K562 (cell line): Measurements from ENCODE around the gene SLC5A2. TPM values are rescaled to one million over a fixed set of nuclear protein-coding genes. Genes with fewer than 3 reads are reported as not detected.

Experiments used
- CBFB ChIP-seq: sonication (generic); formaldehyde crosslinking; IDR thresholded peaks from 2 replicates; pipeline ENCODE4 v1.4.0; 2020; ENCODE audit warnings: mild to moderate bottlenecking, missing genetic modification reagents
- CREB3L1 ChIP-seq: fragments of 450-650 bp; IDR thresholded peaks from 2 replicates; pipeline ENCODE4 v1.6.1; 2014; ENCODE audit warnings: low read depth, mild to moderate bottlenecking, moderate library complexity, borderline replicate concordance
- ESRRA ChIP-seq: fragments of 450-650 bp; IDR thresholded peaks from 2 replicates; pipeline ENCODE4 v1.6.1; 2014; ENCODE audit warnings: low read depth, mild to moderate bottlenecking, moderate library complexity, borderline replicate concordance
- FOXP4 ChIP-seq: sonication (generic); formaldehyde crosslinking; IDR thresholded peaks from 2 replicates; pipeline ENCODE4 v1.8.0; 2022; ENCODE audit warnings: mild to moderate bottlenecking, missing genetic modification reagents, borderline replicate concordance
- JUNB ChIP-seq: fragments of 450-650 bp; formaldehyde crosslinking; conservative IDR thresholded peaks from 2 replicates; pipeline ENCODE4 v1.4.0; 2020; ENCODE audit warnings: mild to moderate bottlenecking
- KHSRP ChIP-seq: fragments of 450-650 bp; IDR thresholded peaks from 2 replicates; pipeline ENCODE4 v1.6.1; 2017
- OTX1 ChIP-seq: fragments of 450-650 bp; formaldehyde crosslinking; IDR thresholded peaks from 2 replicates; pipeline ENCODE4 v1.4.0; 2022; ENCODE audit warnings: mild to moderate bottlenecking
- PYGO2 ChIP-seq: fragments of 450-650 bp; IDR thresholded peaks from 2 replicates; pipeline ENCODE4 v1.6.1; 2016; ENCODE audit warnings: mild to moderate bottlenecking, missing genetic modification characterization, moderate library complexity, missing compliant biosample characterization
- SREBF1 ChIP-seq: fragments of 150-350 bp; IDR thresholded peaks from 2 replicates; pipeline ENCODE4 v1.6.1; 2014; ENCODE audit warnings: antibody characterized with exemption, low read depth, low read length, borderline replicate concordance
- TOE1 ChIP-seq, 2 experiments: fragments of 450-650 bp in 1 of 2; sonication (generic) in 1 of 2; formaldehyde crosslinking in 1 of 2; IDR thresholded peaks; 2 replicates each; pipeline versions ENCODE4 v1.7.1 to v1.8.0; 2016 to 2022; ENCODE audit warnings: borderline replicate concordance in 2 of 2, mild to moderate bottlenecking in 2 of 2, antibody characterized with exemption in 1 of 2, inconsistent platforms in 1 of 2, low read depth in 1 of 2, missing genetic modification reagents in 1 of 2, moderate library complexity in 1 of 2
- TSC22D4 ChIP-seq: fragments of 450-650 bp; IDR thresholded peaks from 2 replicates; pipeline ENCODE4 v1.6.1; 2016; ENCODE audit warnings: missing genetic modification characterization, missing biosample characterization, control low read depth
- ZNF197 ChIP-seq: fragments of 200-800 bp; sonication (Bioruptor generic); IDR thresholded peaks from 2 replicates; pipeline ENCODE4 v1.6.1; 2016; ENCODE audit warnings: low read depth, missing genetic modification characterization, missing compliant biosample characterization
- ZNF280A ChIP-seq: fragments of 450-650 bp; IDR thresholded peaks from 2 replicates; pipeline ENCODE4 v1.6.1; 2018; ENCODE audit warnings: mild to moderate bottlenecking, low read depth; ENCODE audit not compliant: partially characterized antibody
- polyA plus RNA-seq, 8 experiments: library from polyadenylated mRNA; depleted of rRNA in 4 of 8; stranded (reverse) in 5 of 8; unstranded in 3 of 8; fragments of >200 nt; fragmentation: Nextera tagmentation in 2 of 8; fragmentation: Illumina TruSeq in 1 of 8; extraction: Ambion mirVana in 2 of 8; extraction: Trizol in 1 of 8; gene quantifications; 2 replicates each; pipeline versions ENCODE4 v1.2.1 to v1.2.3, GENCODE V29; 2011 to 2014; ENCODE audit warnings: inconsistent platforms in 1 of 8, missing spikeins in 1 of 8
- total RNA-seq, 7 experiments: library from RNA; depleted of rRNA in 6 of 7; stranded (reverse); fragments of >200 nt in 6 of 7; fragmentation: Illumina TruSeq in 2 of 7; extraction: Trizol in 2 of 7; gene quantifications; 2 replicates each; pipeline versions ENCODE4 v1.2.1 to v1.2.3, GENCODE V29; 2011 to 2021; ENCODE audit warnings: low replicate concordance in 1 of 7
- TF ChIP-seq, protein P1 (sequence below), 3 experiments: fragments of 200-800 bp in 1 of 3; fragments of 250-450 bp in 1 of 3; fragments of 450-650 bp in 1 of 3; sonication (Bioruptor Pico) in 1 of 3; sonication (Bioruptor generic) in 1 of 3; formaldehyde crosslinking in 1 of 3; IDR thresholded peaks; 2 replicates each; pipeline versions ENCODE4 v1.6.1 to v1.8.0; 2016 to 2022; ENCODE audit warnings: mild to moderate bottlenecking in 2 of 3, missing genetic modification characterization in 2 of 3, missing compliant biosample characterization in 1 of 3, moderate library complexity in 1 of 3

The SLC5A2 gene
- total and polyA plus RNA-seq, 9 of the 15 experiments (the other 6 are each of a cell fraction or from before 2014, with no cell fraction given) = 0.07 to 2.7 (median 2.2) TPM; not detected in 6

DNA sequence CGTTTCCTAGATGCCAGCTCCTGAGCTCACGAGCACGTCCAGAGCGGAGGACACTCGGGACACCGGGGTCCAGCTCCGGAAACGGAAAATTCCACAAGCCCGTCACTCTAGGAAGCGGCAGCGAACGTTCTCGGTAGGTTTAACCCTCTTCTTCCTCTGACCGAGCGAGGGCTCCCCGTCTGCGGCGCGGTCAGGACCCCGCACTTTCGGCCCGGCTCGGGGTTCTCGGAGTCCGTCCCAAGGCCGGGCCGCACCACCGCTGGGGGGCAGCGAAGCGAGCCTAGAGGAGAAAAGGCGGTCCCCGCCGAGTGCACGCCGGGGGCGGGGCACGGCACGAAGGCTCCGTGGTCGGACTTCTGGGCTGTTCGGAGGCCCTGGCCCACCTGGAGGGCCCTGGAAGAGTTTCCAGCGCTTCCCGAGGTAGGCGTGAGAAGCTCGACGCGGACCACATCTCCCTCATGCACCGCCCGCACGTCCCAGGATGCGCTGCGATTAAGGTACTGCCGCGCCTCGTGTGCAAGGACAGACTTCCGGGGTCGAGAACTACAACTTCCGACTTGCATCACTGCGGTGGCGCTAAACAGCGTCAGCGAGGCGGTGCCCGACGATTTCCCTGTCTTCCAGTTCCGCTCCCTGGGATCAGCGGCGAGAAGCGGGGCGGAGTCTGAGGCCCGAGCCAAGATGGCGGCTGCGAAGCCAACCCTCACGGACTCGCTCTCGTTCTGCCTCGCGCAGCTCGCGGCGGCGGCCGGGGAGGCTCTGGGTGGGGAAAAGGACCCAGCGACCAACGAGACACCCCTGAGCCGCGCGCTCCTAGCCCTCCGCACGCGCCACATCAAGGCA is 23.9 kb upstream of the SLC5A2 start, which contains the start of gene ARMC5 (continued):
- TF ChIP-seq ZNF280A = no peak
- no peak for TF ChIP-seq SREBF1
- TF ChIP-seq TSC22D4 = no peak
- TF ChIP-seq ESRRA = peak; percentile 55; the same call in 1 of the 2 replicates
- TF ChIP-seq, protein P1, sequence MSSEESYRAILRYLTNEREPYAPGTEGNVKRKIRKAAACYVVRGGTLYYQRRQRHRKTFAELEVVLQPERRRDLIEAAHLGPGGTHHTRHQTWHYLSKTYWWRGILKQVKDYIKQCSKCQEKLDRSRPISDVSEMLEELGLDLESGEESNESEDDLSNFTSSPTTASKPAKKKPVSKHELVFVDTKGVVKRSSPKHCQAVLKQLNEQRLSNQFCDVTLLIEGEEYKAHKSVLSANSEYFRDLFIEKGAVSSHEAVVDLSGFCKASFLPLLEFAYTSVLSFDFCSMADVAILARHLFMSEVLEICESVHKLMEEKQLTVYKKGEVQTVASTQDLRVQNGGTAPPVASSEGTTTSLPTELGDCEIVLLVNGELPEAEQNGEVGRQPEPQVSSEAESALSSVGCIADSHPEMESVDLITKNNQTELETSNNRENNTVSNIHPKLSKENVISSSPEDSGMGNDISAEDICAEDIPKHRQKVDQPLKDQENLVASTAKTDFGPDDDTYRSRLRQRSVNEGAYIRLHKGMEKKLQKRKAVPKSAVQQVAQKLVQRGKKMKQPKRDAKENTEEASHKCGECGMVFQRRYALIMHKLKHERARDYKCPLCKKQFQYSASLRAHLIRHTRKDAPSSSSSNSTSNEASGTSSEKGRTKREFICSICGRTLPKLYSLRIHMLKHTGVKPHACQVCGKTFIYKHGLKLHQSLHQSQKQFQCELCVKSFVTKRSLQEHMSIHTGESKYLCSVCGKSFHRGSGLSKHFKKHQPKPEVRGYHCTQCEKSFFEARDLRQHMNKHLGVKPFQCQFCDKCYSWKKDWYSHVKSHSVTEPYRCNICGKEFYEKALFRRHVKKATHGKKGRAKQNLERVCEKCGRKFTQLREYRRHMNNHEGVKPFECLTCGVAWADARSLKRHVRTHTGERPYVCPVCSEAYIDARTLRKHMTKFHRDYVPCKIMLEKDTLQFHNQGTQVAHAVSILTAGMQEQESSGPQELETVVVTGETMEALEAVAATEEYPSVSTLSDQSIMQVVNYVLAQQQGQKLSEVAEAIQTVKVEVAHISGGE (CRISPR knock-in tag; IDR thresholded peaks at IDR 0.05) = peak in 1 of 3 experiments; percentile 83; a peak in 2 of 6 replicates
- TF ChIP-seq ZNF197 (CRISPR knock-in tag) = no peak
- no peak for TF ChIP-seq FOXP4 (CRISPR knock-in tag)
- TF ChIP-seq CBFB (CRISPR knock-in tag) = 0 out of 2 replicates have a peak, but pooled peaks have one; percentile 85
- no peak for TF ChIP-seq PYGO2 (tag)
- TF ChIP-seq KHSRP = no peak
- TF ChIP-seq TOE1 (IDR thresholded peaks at IDR 0.05; ENCODE audit: borderline replicate concordance) = peak; percentile 78
- TF ChIP-seq TOE1 (CRISPR knock-in tag; IDR thresholded peaks at IDR 0.05; ENCODE audit: borderline replicate concordance, low read depth) = no peak
- no peak for TF ChIP-seq JUNB (CRISPR knock-in tag)
- TF ChIP-seq CREB3L1 = peak; percentile 95
- TF ChIP-seq OTX1 = peak; percentile 91; the same call in 1 of the 2 replicates
